Neural cell (in vitro differentiated cells): Measurements from ENCODE around the gene SPTBN1. TPM values are rescaled to one million over a fixed set of nuclear protein-coding genes. Genes with fewer than 3 reads are reported as not detected.

ENCODE experiments used
- H2AFZ ChIP-seq: fragments of 200-600, 300-800 bp; sonication (generic), shearing (Covaris generic); 2 replicates; pipeline ENCODE4 v1.6.0; 2014; ENCODE audit warnings: low read depth, mild to moderate bottlenecking, antibody characterized with exemption, low read length, moderate library complexity
- H3F3A ChIP-seq: fragments of 200-600 bp; shearing (Covaris generic); 2 replicates; pipeline ENCODE4 v1.6.1; 2016; ENCODE audit warnings: mild to moderate bottlenecking, moderate library complexity, mixed read lengths, antibody characterized with exemption, low read length; ENCODE audit not compliant: insufficient read depth, poor library complexity, severe bottlenecking
- H3K27ac ChIP-seq: fragments of 200-600, 300-800 bp; sonication (generic), shearing (Covaris generic); 2 replicates; pipeline ENCODE4 v1.5.1; 2014; ENCODE audit warnings: mild to moderate bottlenecking, low read length, moderate library complexity
- H3K27me3 ChIP-seq: fragments of 300-800, 200-600 bp; sonication (generic), shearing (Covaris generic); 2 replicates; pipeline ENCODE4 v1.6.0; 2014; ENCODE audit warnings: mild to moderate bottlenecking, low read depth, low read length, moderate library complexity; ENCODE audit not compliant: insufficient read depth
- H3K36me3 ChIP-seq: fragments of 300-800, 200-600 bp; sonication (generic), shearing (Covaris generic); 2 replicates; pipeline ENCODE4 v1.5.1; 2014; ENCODE audit warnings: mild to moderate bottlenecking, antibody characterized with exemption, low read length, moderate library complexity; ENCODE audit not compliant: insufficient read depth
- H3K4me2 ChIP-seq: fragments of 300-800, 200-600 bp; sonication (generic), shearing (Covaris generic); 2 replicates; pipeline ENCODE4 v1.6.0; 2014; ENCODE audit warnings: mild to moderate bottlenecking, low read length
- H3K4me3 ChIP-seq: fragments of 300-800, 200-600 bp; sonication (generic), shearing (Covaris generic); 2 replicates; pipeline ENCODE4 v1.5.1; 2014; ENCODE audit warnings: mild to moderate bottlenecking, low read length, moderate library complexity
- H3K79me2 ChIP-seq: fragments of 200-600 bp; shearing (Covaris generic); replicated peaks from 2 replicates; pipeline ENCODE4 v1.6.0; 2014; ENCODE audit warnings: mild to moderate bottlenecking, low read length, moderate library complexity; ENCODE audit not compliant: insufficient read depth
- H3K9ac ChIP-seq: fragments of 300-800, 200-600 bp; sonication (generic), shearing (Covaris generic); 2 replicates; pipeline ENCODE4 v1.6.1; 2016; ENCODE audit warnings: mild to moderate bottlenecking, low read length, mixed read lengths
- H3K9me2 ChIP-seq: fragments of 200-600 bp; shearing (Covaris generic); 2 replicates; pipeline ENCODE4 v1.6.1; 2016; ENCODE audit warnings: mild to moderate bottlenecking, low read length, mixed read lengths; ENCODE audit not compliant: insufficient read depth
- H3K9me3 ChIP-seq: fragments of 200-600, 300-800 bp; sonication (generic), shearing (Covaris generic); 2 replicates; pipeline ENCODE4 v1.6.1; 2016; ENCODE audit warnings: mild to moderate bottlenecking, mixed run types, low read length, moderate library complexity, mixed read lengths
- H4K20me1 ChIP-seq: fragments of 200-600 bp; shearing (Covaris generic); 2 replicates; pipeline ENCODE4 v1.6.1; 2016; ENCODE audit warnings: mild to moderate bottlenecking, mixed run types; ENCODE audit not compliant: insufficient read depth
- CTCF ChIP-seq: fragments of 450-650 bp; IDR thresholded peaks from 2 replicates; pipeline ENCODE4 v1.5.1; 2014; ENCODE audit warnings: antibody characterized with exemption, mild to moderate bottlenecking, moderate library complexity; ENCODE audit not compliant: poor library complexity, severe bottlenecking
- EP300 ChIP-seq: fragments of 450-650 bp; conservative IDR thresholded peaks from 2 replicates; pipeline ENCODE4 v1.6.1; 2014; ENCODE audit warnings: antibody characterized with exemption, mild to moderate bottlenecking, moderate library complexity; ENCODE audit not compliant: poor library complexity, severe bottlenecking
- EZH2 ChIP-seq: fragments of 200-600, 300-800 bp; shearing (Covaris generic), sonication (generic); IDR thresholded peaks from 2 replicates; pipeline ENCODE4 v1.6.1; 2014; ENCODE audit warnings: antibody characterized with exemption, low read length, borderline replicate concordance, mild to moderate bottlenecking; ENCODE audit not compliant: insufficient read depth, poor library complexity, severe bottlenecking
- MXI1 ChIP-seq: fragments of 450-650 bp; conservative IDR thresholded peaks from 2 replicates; pipeline ENCODE4 v1.6.1; 2014; ENCODE audit warnings: antibody characterized with exemption, mild to moderate bottlenecking; ENCODE audit not compliant: poor library complexity, severe bottlenecking
- POLR2AphosphoS5 ChIP-seq: IDR thresholded peaks from 2 replicates; pipeline ENCODE4 v1.6.1; 2012
- RAD21 ChIP-seq: fragments of 450-650 bp; conservative IDR thresholded peaks from 2 replicates; pipeline ENCODE4 v1.6.1; 2014; ENCODE audit warnings: antibody characterized with exemption, mild to moderate bottlenecking, moderate library complexity
- SMC3 ChIP-seq: fragments of 450-650 bp; conservative IDR thresholded peaks from 2 replicates; pipeline ENCODE4 v1.6.1; 2014; ENCODE audit warnings: antibody characterized with exemption, mild to moderate bottlenecking, moderate library complexity; ENCODE audit not compliant: poor library complexity
- TAF1 ChIP-seq: IDR thresholded peaks from 2 replicates; pipeline ENCODE4 v1.6.1; 2012; ENCODE audit warnings: low read depth
- polyA plus RNA-seq: library from polyadenylated mRNA; depleted of rRNA; stranded (reverse); fragments of >200 nt; gene quantifications from 2 replicates; pipeline ENCODE4 v1.2.3, GENCODE V29; 2014
- TF ChIP-seq, protein P1 (sequence below): IDR thresholded peaks from 2 replicates; pipeline ENCODE4 v1.6.1; 2012; ENCODE audit warnings: borderline replicate concordance

Gene SPTBN1
- polyA plus RNA-seq, 1 donor from 2014 or later, result 92.1 TPM

DNA sequence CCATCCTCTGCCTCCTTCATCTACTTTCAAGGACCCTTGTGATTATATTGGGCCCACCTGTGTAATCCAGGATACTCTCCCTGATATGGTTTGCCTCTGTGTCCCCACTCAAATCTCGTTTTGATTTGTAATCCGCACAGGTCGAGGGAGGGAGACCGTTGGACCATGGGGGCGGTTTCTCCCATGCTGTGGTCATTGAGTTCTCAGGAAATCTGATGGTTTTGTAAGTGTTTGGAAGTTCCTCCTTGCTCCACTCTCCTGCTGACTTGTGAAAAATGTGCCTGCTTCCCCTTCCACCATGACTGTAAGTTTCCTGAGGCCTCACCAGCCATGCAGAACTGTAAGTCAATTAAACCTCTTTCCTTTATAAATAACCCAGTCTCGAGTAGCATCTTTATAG is 225.3 kb downstream of the SPTBN1 start:
- H3K9me2 ChIP-seq, result no peaks in the 10 kb centered on the region
- no peaks in the 10 kb centered on the region for H3K9me3 ChIP-seq
- no peak overlapping the region for H2AFZ ChIP-seq
- H3K27ac ChIP-seq, result no peak overlapping the region
- no peaks in the 10 kb centered on the region for H3K27me3 ChIP-seq
- H3K36me3 ChIP-seq, result no peaks in the 10 kb centered on the region
- H3K4me2 ChIP-seq, result no peak overlapping the region
- TF ChIP-seq, protein P1, sequence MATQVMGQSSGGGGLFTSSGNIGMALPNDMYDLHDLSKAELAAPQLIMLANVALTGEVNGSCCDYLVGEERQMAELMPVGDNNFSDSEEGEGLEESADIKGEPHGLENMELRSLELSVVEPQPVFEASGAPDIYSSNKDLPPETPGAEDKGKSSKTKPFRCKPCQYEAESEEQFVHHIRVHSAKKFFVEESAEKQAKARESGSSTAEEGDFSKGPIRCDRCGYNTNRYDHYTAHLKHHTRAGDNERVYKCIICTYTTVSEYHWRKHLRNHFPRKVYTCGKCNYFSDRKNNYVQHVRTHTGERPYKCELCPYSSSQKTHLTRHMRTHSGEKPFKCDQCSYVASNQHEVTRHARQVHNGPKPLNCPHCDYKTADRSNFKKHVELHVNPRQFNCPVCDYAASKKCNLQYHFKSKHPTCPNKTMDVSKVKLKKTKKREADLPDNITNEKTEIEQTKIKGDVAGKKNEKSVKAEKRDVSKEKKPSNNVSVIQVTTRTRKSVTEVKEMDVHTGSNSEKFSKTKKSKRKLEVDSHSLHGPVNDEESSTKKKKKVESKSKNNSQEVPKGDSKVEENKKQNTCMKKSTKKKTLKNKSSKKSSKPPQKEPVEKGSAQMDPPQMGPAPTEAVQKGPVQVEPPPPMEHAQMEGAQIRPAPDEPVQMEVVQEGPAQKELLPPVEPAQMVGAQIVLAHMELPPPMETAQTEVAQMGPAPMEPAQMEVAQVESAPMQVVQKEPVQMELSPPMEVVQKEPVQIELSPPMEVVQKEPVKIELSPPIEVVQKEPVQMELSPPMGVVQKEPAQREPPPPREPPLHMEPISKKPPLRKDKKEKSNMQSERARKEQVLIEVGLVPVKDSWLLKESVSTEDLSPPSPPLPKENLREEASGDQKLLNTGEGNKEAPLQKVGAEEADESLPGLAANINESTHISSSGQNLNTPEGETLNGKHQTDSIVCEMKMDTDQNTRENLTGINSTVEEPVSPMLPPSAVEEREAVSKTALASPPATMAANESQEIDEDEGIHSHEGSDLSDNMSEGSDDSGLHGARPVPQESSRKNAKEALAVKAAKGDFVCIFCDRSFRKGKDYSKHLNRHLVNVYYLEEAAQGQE, result no peak
- TF ChIP-seq POLR2AphosphoS5, result no peak
- TF ChIP-seq CTCF, result no peak
- TF ChIP-seq EZH2, result no peak
- TF ChIP-seq RAD21, result no peak
- TF ChIP-seq MXI1, result no peak
- TF ChIP-seq TAF1, result no peak
- no peak for TF ChIP-seq SMC3
- TF ChIP-seq EP300, result no peak
- H3K9ac ChIP-seq, result no peak overlapping the region
- no peaks in the 10 kb centered on the region for H3K79me2 ChIP-seq
- H4K20me1 ChIP-seq, result no peaks in the 10 kb centered on the region
- H3F3A ChIP-seq, result no peaks in the 10 kb centered on the region
- no peak overlapping the region for H3K4me3 ChIP-seq

- no peaks in the 10 kb centered on the region for H3K79me2 ChIP-seq
- H3F3A ChIP-seq, result no peaks in the 10 kb centered on the region
- H3K27ac ChIP-seq, result no peak overlapping the region
- no peaks in the 10 kb centered on the region for H3K9me2 ChIP-seq
- no peaks in the 10 kb centered on the region for H3K36me3 ChIP-seq
- no peak overlapping the region for H3K9ac ChIP-seq
- no peaks in the 10 kb centered on the region for H3K9me3 ChIP-seq
- no peak overlapping the region for H2AFZ ChIP-seq
- H3K27me3 ChIP-seq, result no peaks in the 10 kb centered on the region
- H4K20me1 ChIP-seq, result no peaks in the 10 kb centered on the region
- TF ChIP-seq EZH2, result no peak
- no peak for TF ChIP-seq MXI1
- TF ChIP-seq EP300, result no peak
- TF ChIP-seq CTCF, result no peak
- no peak for TF ChIP-seq SMC3
- TF ChIP-seq, protein P1, result no peak
- TF ChIP-seq TAF1, result no peak
- TF ChIP-seq RAD21, result no peak
- no peak for TF ChIP-seq POLR2AphosphoS5
- H3K4me3 ChIP-seq, result no peak overlapping the region
- no peak overlapping the region for H3K4me2 ChIP-seq
Measured at GRCh38 chr2:54683596-54683995, 227.5 kb downstream of the SPTBN1 start.
